CD14-positive monocyte (primary cell): Measurements from ENCODE around the gene AHNAK. TPM values are rescaled to one million over a fixed set of nuclear protein-coding genes. Genes with fewer than 3 reads are reported as not detected.

ENCODE experiments used
- DNase-seq, 3 donors: peaks; one replicate each; pipeline ENCODE4 v3.0.0-alpha.2; 2011 to 2022
- H2AFZ ChIP-seq: 2 replicates; pipeline ENCODE4 v1.6.0; 2012; ENCODE audit warnings: mild to moderate bottlenecking, low read depth, low read length, inconsistent platforms; ENCODE audit not compliant: insufficient read depth, poor library complexity, severe bottlenecking
- H3K27ac ChIP-seq, 2 donors: 1 replicate in 1 of 2; 2 replicates in 1 of 2; pipeline ENCODE4 v1.5.1; 2012 to 2013; ENCODE audit warnings: low read length in 2 of 2, control low read depth in 1 of 2, inconsistent platforms in 1 of 2, low read depth in 1 of 2, mild to moderate bottlenecking in 1 of 2
- H3K27me3 ChIP-seq, 2 donors: one replicate each; pipeline versions ENCODE4 v1.6.0 to v1.6.1; 2011 to 2013; ENCODE audit warnings: low read length in 2 of 2; ENCODE audit not compliant: control insufficient read depth in 2 of 2, insufficient read depth in 2 of 2
- H3K36me3 ChIP-seq, 2 donors: replicated peaks in 1 of 2; 1 replicate in 1 of 2; 2 replicates in 1 of 2; pipeline versions ENCODE4 v1.5.1 to v1.6.1; 2012 to 2013; ENCODE audit warnings: low read length in 2 of 2, control low read depth in 1 of 2, inconsistent platforms in 1 of 2, mild to moderate bottlenecking in 1 of 2; ENCODE audit not compliant: insufficient read depth in 2 of 2, control insufficient read depth in 1 of 2
- H3K4me1 ChIP-seq, 2 donors: 1 replicate in 1 of 2; 2 replicates in 1 of 2; pipeline versions ENCODE4 v1.5.1 to v1.6.1; 2012 to 2013; ENCODE audit warnings: low read length in 2 of 2, control low read depth in 1 of 2, inconsistent platforms in 1 of 2, mild to moderate bottlenecking in 1 of 2, moderate library complexity in 1 of 2; ENCODE audit not compliant: insufficient read depth in 2 of 2, control insufficient read depth in 1 of 2
- H3K4me2 ChIP-seq: replicated peaks from 2 replicates; pipeline ENCODE3; 2012; ENCODE audit warnings: low read length, moderate library complexity, mild to moderate bottlenecking; ENCODE audit not compliant: poor library complexity, severe bottlenecking; ENCODE audit errors: extremely low read depth
- H3K4me3 ChIP-seq, 3 experiments: fragments of 200-600 bp in 1 of 3; sonication (generic) in 1 of 3; replicated peaks in 1 of 3; 1 replicate in 2 of 3; 2 replicates in 1 of 3; pipeline ENCODE4 v1.5.1; 2011 to 2013; ENCODE audit warnings: low read length in 3 of 3, mild to moderate bottlenecking in 3 of 3, control low read depth in 2 of 3, low read depth in 2 of 3, inconsistent platforms in 1 of 3, moderate library complexity in 1 of 3
- H3K79me2 ChIP-seq: 2 replicates; pipeline ENCODE4 v1.6.0; 2012; ENCODE audit warnings: mild to moderate bottlenecking, control low read depth, inconsistent platforms, low read length, moderate library complexity; ENCODE audit not compliant: insufficient read depth
- H3K9ac ChIP-seq: 2 replicates; pipeline ENCODE4 v1.6.0; 2017; ENCODE audit warnings: low read length, mild to moderate bottlenecking; ENCODE audit not compliant: insufficient read depth, poor library complexity, severe bottlenecking
- H3K9me3 ChIP-seq, 2 donors: replicated peaks in 1 of 2; 1 replicate in 1 of 2; 2 replicates in 1 of 2; pipeline versions ENCODE4 v1.5.1 to v1.6.1; 2012 to 2013; ENCODE audit warnings: low read length in 2 of 2, control low read depth in 1 of 2; ENCODE audit not compliant: control insufficient read depth in 1 of 2, insufficient read depth in 1 of 2
- H4K20me1 ChIP-seq: 2 replicates; pipeline ENCODE4 v1.6.0; 2012; ENCODE audit warnings: mild to moderate bottlenecking, low read length, control low read depth, moderate library complexity; ENCODE audit not compliant: insufficient read depth
- H3K27ac Mint-ChIP-seq, 7 donors: one replicate each; pipeline ENCODE4 v1.8.0; 2020; ENCODE audit warnings: mild to moderate bottlenecking in 7 of 7, mixed read lengths in 7 of 7, moderate library complexity in 6 of 7, inconsistent platforms in 2 of 7
- H3K27me3 Mint-ChIP-seq, 3 donors: one replicate each; pipeline ENCODE4 v1.8.0; 2021 to 2022; ENCODE audit warnings: low read depth in 3 of 3, mild to moderate bottlenecking in 3 of 3, mixed read lengths in 3 of 3, moderate library complexity in 3 of 3, inconsistent platforms in 1 of 3
- H3K36me3 Mint-ChIP-seq, 2 donors: one replicate each; pipeline ENCODE4 v1.8.0; 2020; ENCODE audit warnings: mixed read lengths in 2 of 2, inconsistent platforms in 1 of 2, mild to moderate bottlenecking in 1 of 2
- H3K4me1 Mint-ChIP-seq: one replicate; pipeline ENCODE4 v1.8.0; 2020; ENCODE audit warnings: mild to moderate bottlenecking, mixed read lengths
- H3K4me3 Mint-ChIP-seq, 2 donors: one replicate each; pipeline ENCODE4 v1.8.0; 2020; ENCODE audit warnings: mild to moderate bottlenecking in 2 of 2, mixed read lengths in 2 of 2, moderate library complexity in 1 of 2
- H3K9me3 Mint-ChIP-seq, 7 donors: one replicate each; pipeline ENCODE4 v1.8.0; 2020 to 2022; ENCODE audit warnings: mixed read lengths in 7 of 7, mild to moderate bottlenecking in 6 of 7, moderate library complexity in 6 of 7, inconsistent platforms in 2 of 7
- WGBS: methylation state at CpG from one replicate; pipeline ENCODE4 v1.1.5; 2013; ENCODE audit warnings: missing lambda C conversion rate; ENCODE audit not compliant: insufficient coverage; 5-methylcytosine and 5-hydroxymethylcytosine counted together
- intact Hi-C, 2 donors: fragments of 100-400 bp; cut with micrococcal nuclease; formaldehyde crosslinking; loops; one replicate each; pipeline versions ENCODE4 v1.15.0 to v1.15.1; 2023
- polyA plus RNA-seq, 3 donors: library from polyadenylated mRNA; depleted of rRNA in 1 of 3; unstranded in 2 of 3; stranded (reverse) in 1 of 3; fragments of 300-500 nt in 2 of 3; fragments of >200 nt in 1 of 3; fragmentation: Illumina TruSeq in 2 of 3; gene quantifications; 1 replicate in 2 of 3; 2 replicates in 1 of 3; pipeline ENCODE4 v1.2.3, GENCODE V29; 2012 to 2021
- TF ChIP-seq, protein P1 (sequence below): fragments of 200-600 bp; IDR thresholded peaks from one replicate; pipeline ENCODE4 v1.8.0; 2022; ENCODE audit warnings: antibody characterized with exemption, mild to moderate bottlenecking

AHNAK gene
- polyA plus RNA-seq, 3 donors, result 80.0 to 201 (median 103) TPM

DNA sequence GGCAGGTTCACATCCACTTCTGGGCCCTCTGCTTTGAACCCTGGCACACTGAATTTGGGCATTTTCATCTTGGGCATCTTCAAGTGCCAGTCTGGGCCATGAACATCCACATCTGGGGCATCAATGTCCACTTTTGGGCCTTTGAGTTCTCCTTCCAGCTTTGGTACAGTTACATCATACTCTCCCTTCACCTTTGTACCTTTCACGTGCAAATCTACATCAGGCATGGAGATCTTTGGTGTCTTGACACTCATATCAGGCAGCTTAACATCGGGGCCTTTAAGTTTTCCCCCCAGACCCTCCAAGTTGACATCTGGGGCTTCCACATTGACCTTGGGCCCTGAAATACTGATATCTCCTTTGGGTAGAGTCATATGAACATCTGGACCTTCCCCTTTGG is 14.5 kb downstream of the AHNAK start:
- Histone ChIP-seq H3K79me2 (peaks cover 96% of the 10 kb centered on the region), H3K9me3 (no peaks in the 10 kb centered on the region)
- peaks cover 93 to 98% of the 10 kb centered on the region in 2 donors for H3K36me3 Mint-ChIP-seq

GRCh38 chr11:62516736-62517371 is 29.8 kb downstream of the AHNAK start:
- H2AFZ ChIP-seq, result no peak overlapping the region
- H3K79me2 ChIP-seq, result peaks cover 51% of the 10 kb centered on the region
- no peaks in the 10 kb centered on the region for H3K27me3 ChIP-seq
- Mint-ChIP-seq H3K9me3 (peaks cover 0 to 1% (median 0%) of the 10 kb centered on the region in 7 donors), H3K27ac (peak overlapping the region in 5 of 7 donors; percentile 22 to 88 (median 80)), H3K36me3 (peaks cover 74 to 83% of the 10 kb centered on the region in 2 donors), H3K4me1 (peaks cover 28% of the 10 kb centered on the region), H3K4me3 (no peak overlapping the region), H3K27me3 (peaks cover 0 to 7% (median 0%) of the 10 kb centered on the region in 3 donors)
- TF ChIP-seq, protein P1, sequence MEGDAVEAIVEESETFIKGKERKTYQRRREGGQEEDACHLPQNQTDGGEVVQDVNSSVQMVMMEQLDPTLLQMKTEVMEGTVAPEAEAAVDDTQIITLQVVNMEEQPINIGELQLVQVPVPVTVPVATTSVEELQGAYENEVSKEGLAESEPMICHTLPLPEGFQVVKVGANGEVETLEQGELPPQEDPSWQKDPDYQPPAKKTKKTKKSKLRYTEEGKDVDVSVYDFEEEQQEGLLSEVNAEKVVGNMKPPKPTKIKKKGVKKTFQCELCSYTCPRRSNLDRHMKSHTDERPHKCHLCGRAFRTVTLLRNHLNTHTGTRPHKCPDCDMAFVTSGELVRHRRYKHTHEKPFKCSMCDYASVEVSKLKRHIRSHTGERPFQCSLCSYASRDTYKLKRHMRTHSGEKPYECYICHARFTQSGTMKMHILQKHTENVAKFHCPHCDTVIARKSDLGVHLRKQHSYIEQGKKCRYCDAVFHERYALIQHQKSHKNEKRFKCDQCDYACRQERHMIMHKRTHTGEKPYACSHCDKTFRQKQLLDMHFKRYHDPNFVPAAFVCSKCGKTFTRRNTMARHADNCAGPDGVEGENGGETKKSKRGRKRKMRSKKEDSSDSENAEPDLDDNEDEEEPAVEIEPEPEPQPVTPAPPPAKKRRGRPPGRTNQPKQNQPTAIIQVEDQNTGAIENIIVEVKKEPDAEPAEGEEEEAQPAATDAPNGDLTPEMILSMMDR, result no peak
- no peak overlapping the region for H3K9ac ChIP-seq
- no peak overlapping the region for H3K4me3 ChIP-seq
- peaks cover 3 to 18% of the 10 kb centered on the region in 2 donors for H3K4me1 ChIP-seq
- no peaks in the 10 kb centered on the region for H3K9me3 ChIP-seq
- WGBS, result 94% methylated on average over 7 of the region's 14 CpGs
- peaks cover 70 to 78% of the 10 kb centered on the region in 2 donors for H3K36me3 ChIP-seq
- intact Hi-C loops, result no loop called here
- no peak for DNase-seq
- peaks cover 99% of the 10 kb centered on the region for H4K20me1 ChIP-seq
- no peak overlapping the region for H3K4me2 ChIP-seq
- peak overlapping the region in 1 of 2 donors; percentile 10 for H3K27ac ChIP-seq

More for the DNA sequence above, 14.5 kb downstream of the AHNAK start:
- H3K36me3 ChIP-seq, result peaks cover 90 to 96% of the 10 kb centered on the region in 2 donors
- DNase-seq, result no peak
- H3K4me2 ChIP-seq, result no peak overlapping the region
- TF ChIP-seq, protein P1, result no peak
- intact Hi-C loops, result loop anchor here in 1 of 2 donors (5.0 kb wide), 1 partner anchor 35 kb away; no protein-coding TSS in a partner anchor
- H2AFZ ChIP-seq, result no peak overlapping the region
- H3K9ac ChIP-seq, result no peak overlapping the region
- H3K4me1 ChIP-seq, result no peaks in the 10 kb centered on the region
- H3K4me3 ChIP-seq, result no peak overlapping the region
- Mint-ChIP-seq H3K4me3 (no peak overlapping the region), H3K27me3 (peaks cover 0 to 5% (median 0%) of the 10 kb centered on the region in 3 donors), H3K27ac (peak overlapping the region in 4 of 7 donors; percentile 27 to 64 (median 54)), H3K4me1 (peaks cover 3% of the 10 kb centered on the region), H3K9me3 (peaks cover 0 to 3% (median 0%) of the 10 kb centered on the region in 7 donors)
- H3K27me3 ChIP-seq, result no peaks in the 10 kb centered on the region
- H4K20me1 ChIP-seq, result peaks cover 100% of the 10 kb centered on the region
- 100% methylated on average over 2 of the region's 2 CpGs for WGBS
- H3K27ac ChIP-seq, result peak overlapping the region in 1 of 2 donors; percentile 33
